CD4-positive, CD25-positive, alpha-beta regulatory T cell (primary cell): Measurements from ENCODE around the gene TEKT3. TPM values are rescaled to one million over a fixed set of nuclear protein-coding genes. Genes with fewer than 3 reads are reported as not detected.

ENCODE experiments used
- ATAC-seq, 2 donors: fragments of 150-1000 bp; cut with Tn5 transposase; one replicate each; pipeline ENCODE4 v1.10.0; 2021; ENCODE audit warnings: low read depth in 2 of 2, moderate number of reproducible peaks in 2 of 2, moderate library complexity in 1 of 2
- DNase-seq, 3 donors: peaks; one replicate each; pipeline versions ENCODE4 v3.0.0 to v3.0.0-alpha.2; 2012 to 2022; ENCODE audit warnings: mixed read lengths in 1 of 3
- H3K27ac ChIP-seq: one replicate; pipeline ENCODE4 v1.7.0; 2013; ENCODE audit warnings: mild to moderate bottlenecking, low read length; ENCODE audit not compliant: insufficient read depth, poor library complexity, severe bottlenecking
- H3K27me3 ChIP-seq: one replicate; pipeline ENCODE4 v1.7.0; 2013; ENCODE audit warnings: low read length; ENCODE audit not compliant: control insufficient read depth, insufficient read depth
- H3K36me3 ChIP-seq: one replicate; pipeline ENCODE4 v1.7.0; 2013; ENCODE audit warnings: mild to moderate bottlenecking, low read length, moderate library complexity; ENCODE audit not compliant: control insufficient read depth, insufficient read depth
- H3K4me1 ChIP-seq: 2 replicates; pipeline ENCODE4 v1.7.0; 2013; ENCODE audit warnings: mild to moderate bottlenecking, low read length; ENCODE audit not compliant: insufficient read depth, control insufficient read depth, poor library complexity, severe bottlenecking
- H3K4me3 ChIP-seq: one replicate; pipeline ENCODE4 v1.7.0; 2013; ENCODE audit warnings: low read depth, mild to moderate bottlenecking, low read length, moderate library complexity
- H3K9me3 ChIP-seq, 2 experiments: 1 replicate in 1 of 2; 2 replicates in 1 of 2; pipeline ENCODE4 v1.7.0; 2013; ENCODE audit warnings: low read length in 2 of 2, mild to moderate bottlenecking in 1 of 2, moderate library complexity in 1 of 2; ENCODE audit not compliant: control insufficient read depth in 2 of 2
- H3K27ac Mint-ChIP-seq, 3 donors: one replicate each; pipeline ENCODE4 v1.8.0; 2020 to 2022; ENCODE audit warnings: mild to moderate bottlenecking in 3 of 3, mixed read lengths in 3 of 3, moderate library complexity in 2 of 3
- H3K27me3 Mint-ChIP-seq: one replicate; pipeline ENCODE4 v1.8.0; 2022; ENCODE audit warnings: mild to moderate bottlenecking, mixed read lengths
- H3K36me3 Mint-ChIP-seq: one replicate; pipeline ENCODE4 v1.8.0; 2020; ENCODE audit warnings: mixed read lengths
- H3K4me1 Mint-ChIP-seq, 4 donors: one replicate each; pipeline ENCODE4 v1.8.0; 2020 to 2022; ENCODE audit warnings: mixed read lengths in 4 of 4, mild to moderate bottlenecking in 1 of 4
- H3K4me3 Mint-ChIP-seq, 4 donors: one replicate each; pipeline ENCODE4 v1.8.0; 2020 to 2022; ENCODE audit warnings: mild to moderate bottlenecking in 4 of 4, mixed read lengths in 4 of 4, moderate library complexity in 3 of 4
- H3K9me3 Mint-ChIP-seq, 7 donors: one replicate each; pipeline ENCODE4 v1.8.0; 2020 to 2022; ENCODE audit warnings: mixed read lengths in 7 of 7, mild to moderate bottlenecking in 3 of 7, moderate library complexity in 2 of 7
- polyA plus RNA-seq, 4 donors: library from polyadenylated mRNA; unstranded; fragments of 300-500 nt; fragmentation: Illumina TruSeq; gene quantifications; one replicate each; pipeline ENCODE4 v1.2.3, GENCODE V29; 2021
- total RNA-seq: library from RNA; stranded (reverse); gene quantifications from one replicate; pipeline ENCODE4 v1.2.3, GENCODE V29; 2022

TEKT3 gene
- total and polyA plus RNA-seq, 5 donors from 2014 or later = 0.34 to 1.2 TPM; not detected in 3

- H3K4me3 ChIP-seq = no peak overlapping the region
- H3K27ac ChIP-seq = no peak overlapping the region
- H3K27me3 ChIP-seq = peaks cover 5% of the 10 kb centered on the region
- ATAC-seq = no peak
- no peaks in the 10 kb centered on the region for H3K9me3 ChIP-seq
- DNase-seq = no peak
- H3K4me1 Mint-ChIP-seq = peaks cover 0 to 2% (median 0%) of the 10 kb centered on the region in 4 donors
- H3K36me3 ChIP-seq = no peaks in the 10 kb centered on the region
- H3K9me3 Mint-ChIP-seq = peaks cover 0 to 2% (median 0%) of the 10 kb centered on the region in 7 donors
- H3K4me3 Mint-ChIP-seq = no peak overlapping the region
- no peak overlapping the region for H3K27ac Mint-ChIP-seq
- no peaks in the 10 kb centered on the region for H3K36me3 Mint-ChIP-seq
- H3K4me1 ChIP-seq = no peaks in the 10 kb centered on the region
- no peaks in the 10 kb centered on the region for H3K27me3 Mint-ChIP-seq
These were observed 32.6 kb downstream of the TEKT3 start for GRCh38 chr17:15308758-15309157.

- ATAC-seq = no peak
- H3K27ac ChIP-seq = no peak overlapping the region
- no peak for DNase-seq
- no peaks in the 10 kb centered on the region for H3K36me3 ChIP-seq
- H3K27me3 Mint-ChIP-seq = no peaks in the 10 kb centered on the region
- no peaks in the 10 kb centered on the region for H3K4me1 ChIP-seq
- no peak overlapping the region for H3K27ac Mint-ChIP-seq
- H3K4me3 ChIP-seq = no peak overlapping the region
- H3K9me3 ChIP-seq = no peaks in the 10 kb centered on the region
- H3K36me3 Mint-ChIP-seq = no peaks in the 10 kb centered on the region
- peaks cover 0 to 2% (median 0%) of the 10 kb centered on the region in 7 donors for H3K9me3 Mint-ChIP-seq
- no peak overlapping the region for H3K4me3 Mint-ChIP-seq
- H3K4me1 Mint-ChIP-seq = peaks cover 0 to 2% (median 0%) of the 10 kb centered on the region in 4 donors
- peaks cover 5% of the 10 kb centered on the region for H3K27me3 ChIP-seq
These were observed 33.7 kb downstream of the TEKT3 start for GRCh38 chr17:15307710-15308111.

GRCh38 chr17:15303851-15304250 lies 37.5 kb downstream of the TEKT3 start:
- H3K9me3 ChIP-seq = no peaks in the 10 kb centered on the region
- Mint-ChIP-seq H3K27me3 (peaks cover 8% of the 10 kb centered on the region), H3K36me3 (no peaks in the 10 kb centered on the region), H3K4me1 (peaks cover 0 to 2% (median 0%) of the 10 kb centered on the region in 4 donors), H3K27ac (no peak overlapping the region), H3K9me3 (peaks cover 0 to 2% (median 0%) of the 10 kb centered on the region in 7 donors), H3K4me3 (no peak overlapping the region)
- no peaks in the 10 kb centered on the region for H3K4me1 ChIP-seq
- peaks cover 12% of the 10 kb centered on the region for H3K27me3 ChIP-seq
- no peak for ATAC-seq
- H3K27ac ChIP-seq = no peak overlapping the region
- no peak for DNase-seq
- H3K4me3 ChIP-seq = no peak overlapping the region
- H3K36me3 ChIP-seq = no peaks in the 10 kb centered on the region

GRCh38 chr17:15303268-15303667 lies 38.1 kb downstream of the TEKT3 start:
- H3K4me1 Mint-ChIP-seq = peaks cover 0 to 2% (median 0%) of the 10 kb centered on the region in 4 donors
- DNase-seq (no peak), ATAC-seq (no peak)
- Histone ChIP-seq H3K4me1 (no peaks in the 10 kb centered on the region), H3K36me3 (no peaks in the 10 kb centered on the region), H3K9me3 (no peaks in the 10 kb centered on the region), H3K27me3 (peaks cover 12% of the 10 kb centered on the region), H3K4me3 (no peak overlapping the region), H3K27ac (no peak overlapping the region)
- H3K27ac Mint-ChIP-seq = no peak overlapping the region
- peaks cover 8% of the 10 kb centered on the region for H3K27me3 Mint-ChIP-seq
- no peaks in the 10 kb centered on the region for H3K36me3 Mint-ChIP-seq
- peaks cover 0 to 2% (median 0%) of the 10 kb centered on the region in 7 donors for H3K9me3 Mint-ChIP-seq
- no peak overlapping the region for H3K4me3 Mint-ChIP-seq

- Histone ChIP-seq H3K36me3 (no peaks in the 10 kb centered on the region), H3K27me3 (peaks cover 12% of the 10 kb centered on the region), H3K27ac (no peak overlapping the region), H3K4me1 (no peaks in the 10 kb centered on the region), H3K4me3 (no peak overlapping the region), H3K9me3 (no peaks in the 10 kb centered on the region)
- Mint-ChIP-seq H3K36me3 (no peaks in the 10 kb centered on the region), H3K27ac (no peak overlapping the region), H3K4me1 (peaks cover 0 to 2% (median 0%) of the 10 kb centered on the region in 4 donors), H3K4me3 (no peak overlapping the region), H3K27me3 (peaks cover 8% of the 10 kb centered on the region), H3K9me3 (peaks cover 0 to 2% (median 0%) of the 10 kb centered on the region in 7 donors)
- ATAC-seq = no peak
- no peak for DNase-seq
These were observed 39.6 kb downstream of the TEKT3 start for GRCh38 chr17:15301845-15302244.

- H3K4me3 Mint-ChIP-seq = no peak overlapping the region
- H3K4me1 Mint-ChIP-seq = no peaks in the 10 kb centered on the region
- Histone ChIP-seq H3K27ac (no peak overlapping the region), H3K4me3 (no peak overlapping the region), H3K36me3 (no peaks in the 10 kb centered on the region), H3K4me1 (no peaks in the 10 kb centered on the region), H3K9me3 (no peaks in the 10 kb centered on the region), H3K27me3 (peaks cover 7% of the 10 kb centered on the region)
- DNase-seq (no peak), ATAC-seq (no peak)
- H3K27me3 Mint-ChIP-seq = peaks cover 20% of the 10 kb centered on the region
- peaks cover 0 to 2% (median 0%) of the 10 kb centered on the region in 7 donors for H3K9me3 Mint-ChIP-seq
- H3K36me3 Mint-ChIP-seq = no peaks in the 10 kb centered on the region
- H3K27ac Mint-ChIP-seq = no peak overlapping the region
These were observed 43.2 kb downstream of the TEKT3 start for GRCh38 chr17:15298176-15298575.

- Mint-ChIP-seq H3K9me3 (peaks cover 0 to 2% (median 0%) of the 10 kb centered on the region in 7 donors), H3K4me3 (no peak overlapping the region), H3K27ac (no peak overlapping the region), H3K27me3 (peaks cover 13% of the 10 kb centered on the region), H3K36me3 (no peaks in the 10 kb centered on the region), H3K4me1 (no peaks in the 10 kb centered on the region)
- no peak for DNase-seq
- no peaks in the 10 kb centered on the region for H3K36me3 ChIP-seq
- H3K4me1 ChIP-seq = no peaks in the 10 kb centered on the region
- H3K9me3 ChIP-seq = no peaks in the 10 kb centered on the region
- no peak overlapping the region for H3K4me3 ChIP-seq
- H3K27ac ChIP-seq = no peak overlapping the region
- H3K27me3 ChIP-seq = peaks cover 6% of the 10 kb centered on the region
- no peak for ATAC-seq
These were observed 47.8 kb downstream of the TEKT3 start for GRCh38 chr17:15293558-15293957.

GRCh38 chr17:15291674-15292361 lies 49.6 kb downstream of the TEKT3 start:
- Mint-ChIP-seq H3K36me3 (no peaks in the 10 kb centered on the region), H3K27ac (no peak overlapping the region), H3K4me1 (no peaks in the 10 kb centered on the region), H3K27me3 (peaks cover 22% of the 10 kb centered on the region), H3K9me3 (peaks cover 0 to 3% (median 0%) of the 10 kb centered on the region in 7 donors), H3K4me3 (no peak overlapping the region)
- Histone ChIP-seq H3K36me3 (no peaks in the 10 kb centered on the region), H3K4me1 (no peaks in the 10 kb centered on the region), H3K9me3 (no peaks in the 10 kb centered on the region), H3K4me3 (no peak overlapping the region), H3K27ac (no peak overlapping the region), H3K27me3 (peaks cover 9% of the 10 kb centered on the region)
- ATAC-seq (no peak), DNase-seq (no peak)
